Glutamatergic neuron (in vitro differentiated cells): Measurements from ENCODE around the gene CBX4. TPM values are rescaled to one million over a fixed set of nuclear protein-coding genes. Genes with fewer than 3 reads are reported as not detected.

Source experiments
- DNase-seq: peaks from one replicate; pipeline ENCODE4 v3.0.0; 2022
- H3K27ac Mint-ChIP-seq: one replicate; pipeline ENCODE4 v1.8.0; 2020; ENCODE audit warnings: mild to moderate bottlenecking, mixed read lengths, inconsistent platforms; ENCODE audit not compliant: unreplicated experiment
- H3K27me3 Mint-ChIP-seq: one replicate; pipeline ENCODE4 v1.8.0; 2020; ENCODE audit warnings: mild to moderate bottlenecking, moderate library complexity, mixed read lengths, inconsistent platforms; ENCODE audit not compliant: unreplicated experiment
- H3K36me3 Mint-ChIP-seq: one replicate; pipeline ENCODE4 v1.8.0; 2020; ENCODE audit warnings: mild to moderate bottlenecking, mixed read lengths, inconsistent platforms; ENCODE audit not compliant: unreplicated experiment
- H3K4me1 Mint-ChIP-seq: one replicate; pipeline ENCODE4 v1.8.0; 2020; ENCODE audit warnings: mild to moderate bottlenecking, low read depth, mixed read lengths, inconsistent platforms; ENCODE audit not compliant: unreplicated experiment
- H3K4me3 Mint-ChIP-seq: one replicate; pipeline ENCODE4 v1.8.0; 2020; ENCODE audit warnings: mild to moderate bottlenecking, mixed read lengths, inconsistent platforms; ENCODE audit not compliant: unreplicated experiment
- H3K9me3 Mint-ChIP-seq: one replicate; pipeline ENCODE4 v1.8.0; 2020; ENCODE audit warnings: mild to moderate bottlenecking, moderate library complexity, mixed read lengths, inconsistent platforms; ENCODE audit not compliant: unreplicated experiment
- total RNA-seq: library from RNA; stranded (reverse); fragmentation: NEBNext Ultra II Directional; extraction: Animal tissue kit (Norgen Biotek cat#: 25700); gene quantifications from one replicate; pipeline ENCODE4 v1.2.1, GENCODE V29; 2021; ENCODE audit not compliant: unreplicated experiment
- TF ChIP-seq, protein P1 (sequence below): fragments of 200-600 bp; sonication (generic); IDR thresholded peaks from one replicate; pipeline ENCODE4 v1.5.0; 2021; ENCODE audit not compliant: partially characterized antibody, unreplicated experiment

The CBX4 gene
- total RNA-seq, 1 donor from 2014 or later: 19.3 TPM

DNA sequence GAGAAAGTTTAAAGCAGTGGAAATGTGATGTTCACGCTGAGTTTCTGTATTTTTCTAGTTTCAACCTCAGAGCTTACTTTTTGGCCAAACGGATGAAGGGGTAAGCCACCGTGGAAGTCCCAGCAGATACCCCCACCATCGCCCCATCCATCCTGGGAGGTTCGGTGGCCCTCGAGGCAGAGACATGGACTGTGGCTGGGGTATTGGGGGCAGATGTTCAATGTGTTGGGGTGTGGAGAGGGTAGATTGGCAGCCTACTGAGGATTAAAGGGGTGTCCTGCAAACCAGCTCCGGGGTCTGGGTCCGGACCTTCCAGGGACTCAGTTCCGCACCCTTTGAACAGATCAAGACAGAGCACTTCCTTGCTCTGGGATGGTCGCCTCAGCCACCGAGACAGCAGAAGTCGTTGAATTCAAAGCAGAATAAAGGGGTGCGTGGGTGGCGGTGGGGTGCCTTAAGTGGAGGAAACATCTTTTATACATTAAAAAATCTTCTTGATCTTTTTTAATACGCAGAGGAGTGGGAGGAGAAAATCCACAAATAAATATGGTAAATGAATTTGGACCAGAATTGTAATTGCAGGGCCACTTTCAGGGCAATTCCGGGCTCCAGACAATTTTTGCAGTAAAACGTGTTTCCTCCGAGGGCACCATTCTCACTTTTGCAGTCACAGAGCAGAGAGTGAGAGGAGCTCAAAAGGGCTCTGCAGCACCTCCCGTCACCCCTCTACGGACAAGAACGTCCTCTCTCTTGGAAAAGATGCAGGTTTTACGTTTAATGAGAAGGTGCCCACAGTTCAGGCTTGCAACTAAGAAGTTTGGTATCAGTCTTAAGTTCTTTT is 34.2 kb downstream of the CBX4 start:
- peaks cover 44% of the 10 kb centered on the region for H3K27me3 Mint-ChIP-seq
- H3K36me3 Mint-ChIP-seq: peaks cover 3% of the 10 kb centered on the region
- peaks cover 17% of the 10 kb centered on the region for H3K4me1 Mint-ChIP-seq
- DNase-seq: no peak
- peak overlapping the region; percentile 64 for H3K4me3 Mint-ChIP-seq
- peaks cover 17% of the 10 kb centered on the region for H3K9me3 Mint-ChIP-seq
- TF ChIP-seq, protein P1, sequence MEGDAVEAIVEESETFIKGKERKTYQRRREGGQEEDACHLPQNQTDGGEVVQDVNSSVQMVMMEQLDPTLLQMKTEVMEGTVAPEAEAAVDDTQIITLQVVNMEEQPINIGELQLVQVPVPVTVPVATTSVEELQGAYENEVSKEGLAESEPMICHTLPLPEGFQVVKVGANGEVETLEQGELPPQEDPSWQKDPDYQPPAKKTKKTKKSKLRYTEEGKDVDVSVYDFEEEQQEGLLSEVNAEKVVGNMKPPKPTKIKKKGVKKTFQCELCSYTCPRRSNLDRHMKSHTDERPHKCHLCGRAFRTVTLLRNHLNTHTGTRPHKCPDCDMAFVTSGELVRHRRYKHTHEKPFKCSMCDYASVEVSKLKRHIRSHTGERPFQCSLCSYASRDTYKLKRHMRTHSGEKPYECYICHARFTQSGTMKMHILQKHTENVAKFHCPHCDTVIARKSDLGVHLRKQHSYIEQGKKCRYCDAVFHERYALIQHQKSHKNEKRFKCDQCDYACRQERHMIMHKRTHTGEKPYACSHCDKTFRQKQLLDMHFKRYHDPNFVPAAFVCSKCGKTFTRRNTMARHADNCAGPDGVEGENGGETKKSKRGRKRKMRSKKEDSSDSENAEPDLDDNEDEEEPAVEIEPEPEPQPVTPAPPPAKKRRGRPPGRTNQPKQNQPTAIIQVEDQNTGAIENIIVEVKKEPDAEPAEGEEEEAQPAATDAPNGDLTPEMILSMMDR: no peak
- H3K27ac Mint-ChIP-seq: no peak overlapping the region

DNA sequence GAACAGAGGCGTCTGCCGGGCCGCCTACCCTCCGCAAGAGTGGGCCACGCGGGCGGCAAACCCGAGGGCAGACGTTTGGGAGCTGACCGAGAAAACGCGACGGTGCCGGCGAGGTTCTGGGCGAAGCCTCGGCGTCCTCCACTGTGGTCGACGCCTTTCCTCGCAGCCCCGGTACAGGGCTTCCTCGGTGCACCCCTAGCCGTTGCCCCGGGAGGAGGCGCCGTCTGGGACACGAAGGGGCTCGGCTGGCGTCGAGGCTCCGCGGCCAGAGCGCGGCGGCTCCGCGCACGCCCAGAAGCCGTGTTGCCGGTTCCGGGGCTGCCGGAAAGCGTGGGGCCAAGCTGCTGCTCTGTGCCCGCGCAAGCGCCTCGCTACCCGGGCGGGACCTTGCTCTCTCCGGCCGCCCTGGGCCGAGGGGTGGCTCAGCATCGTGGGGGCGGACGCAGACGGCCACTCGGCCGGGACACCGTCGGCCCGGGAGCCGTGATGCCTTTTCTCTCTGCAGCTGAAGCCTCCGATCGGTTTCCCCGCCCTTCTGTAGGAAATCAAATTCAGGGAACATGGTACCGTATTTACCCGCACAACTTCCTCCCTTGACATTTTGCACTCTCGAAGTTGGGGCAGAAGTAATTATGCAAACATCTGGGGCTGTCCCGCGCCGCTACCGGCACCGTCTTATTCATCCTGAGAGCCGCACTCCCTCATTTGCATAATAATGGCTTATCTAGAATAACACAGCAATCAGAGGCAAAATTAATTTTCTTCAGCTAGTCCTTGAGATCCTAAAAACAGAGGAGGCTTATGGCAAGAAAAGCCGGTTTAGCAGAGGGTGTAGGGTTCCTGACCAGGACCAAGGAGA is 35.0 kb downstream of the CBX4 start:
- H3K27ac Mint-ChIP-seq: no peak overlapping the region
- peaks cover 24% of the 10 kb centered on the region for H3K4me1 Mint-ChIP-seq
- H3K9me3 Mint-ChIP-seq: peaks cover 17% of the 10 kb centered on the region
- H3K4me3 Mint-ChIP-seq: peak overlapping the region; percentile 64
- peak; percentile 42 for DNase-seq
- TF ChIP-seq, protein P1: no peak
- peaks cover 3% of the 10 kb centered on the region for H3K36me3 Mint-ChIP-seq
- peaks cover 51% of the 10 kb centered on the region for H3K27me3 Mint-ChIP-seq

DNA sequence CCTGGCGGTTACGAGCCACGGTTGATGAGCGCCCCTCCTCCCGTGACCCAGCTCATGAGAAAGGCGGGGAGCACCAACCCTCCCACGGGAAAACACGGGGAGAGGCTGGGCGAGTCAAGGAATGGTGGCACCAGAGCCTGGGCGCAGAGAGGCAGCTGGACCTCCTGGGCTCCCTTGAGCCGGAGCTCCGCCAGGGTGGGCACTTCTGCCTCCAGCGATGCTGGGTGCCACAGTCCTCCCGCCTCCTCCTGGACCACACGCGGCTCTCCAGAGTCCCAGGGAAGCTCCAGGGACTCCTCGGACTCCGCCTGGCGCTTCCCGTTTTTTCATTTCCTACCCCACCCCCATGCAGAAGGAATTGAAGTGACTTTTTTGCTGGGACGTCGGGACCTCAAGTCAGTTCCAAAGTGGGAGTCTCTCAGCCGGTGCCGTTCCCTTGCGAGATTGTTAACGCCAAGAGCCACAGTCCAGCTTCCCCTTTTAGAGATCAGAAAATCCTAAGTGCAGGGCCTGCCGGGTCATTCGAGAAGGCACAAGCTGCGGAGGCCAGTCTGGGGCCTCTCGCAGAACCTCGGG is 35.7 kb downstream of the CBX4 start:
- peaks cover 22% of the 10 kb centered on the region for H3K4me1 Mint-ChIP-seq
- no peak for DNase-seq
- peaks cover 21% of the 10 kb centered on the region for H3K9me3 Mint-ChIP-seq
- H3K36me3 Mint-ChIP-seq: peaks cover 3% of the 10 kb centered on the region
- TF ChIP-seq, protein P1: no peak
- peak overlapping the region; percentile 71 for H3K4me3 Mint-ChIP-seq
- peaks cover 50% of the 10 kb centered on the region for H3K27me3 Mint-ChIP-seq
- no peak overlapping the region for H3K27ac Mint-ChIP-seq

DNA sequence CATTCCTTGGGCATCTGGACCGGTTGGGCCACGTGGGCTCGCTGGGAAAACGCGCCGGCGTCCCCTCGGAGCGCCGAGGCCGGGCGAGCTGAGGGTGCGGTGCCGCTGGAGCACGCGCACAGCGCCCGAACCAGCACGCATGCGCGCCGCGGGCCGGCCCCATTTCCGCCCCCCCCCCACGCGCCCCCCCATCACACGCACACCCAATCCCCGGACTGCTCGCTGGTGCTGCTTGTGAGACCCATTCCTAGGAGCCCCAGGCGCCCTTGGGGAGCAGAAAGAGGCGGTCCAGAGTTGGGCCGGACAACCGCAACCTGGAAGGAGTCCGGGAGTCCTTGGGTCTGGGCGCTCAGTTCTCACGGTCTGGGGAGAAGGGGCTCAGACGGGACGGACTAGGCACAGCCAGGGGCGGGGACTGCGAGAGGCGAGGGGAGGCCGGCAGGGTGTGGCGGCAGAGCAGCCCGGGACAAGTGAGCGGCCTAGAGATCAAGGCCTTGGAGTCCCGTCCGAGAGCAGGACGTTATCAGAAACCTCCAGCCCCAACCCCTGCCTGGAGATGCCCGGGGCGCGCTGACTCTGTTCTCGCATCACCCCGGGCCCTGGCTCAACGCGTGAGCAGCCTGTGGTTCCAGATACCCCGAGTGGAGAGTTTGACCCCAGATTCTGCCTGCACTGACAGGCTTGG is 36.4 kb downstream of the CBX4 start:
- Mint-ChIP-seq H3K27me3 (peaks cover 52% of the 10 kb centered on the region), H3K4me1 (peaks cover 22% of the 10 kb centered on the region), H3K9me3 (peaks cover 22% of the 10 kb centered on the region), H3K4me3 (no peak overlapping the region), H3K27ac (no peak overlapping the region), H3K36me3 (peaks cover 3% of the 10 kb centered on the region)
- TF ChIP-seq, protein P1: no peak
- DNase-seq: peak; percentile 28
